CD4-positive, alpha-beta T cell treated with Interleukin-4 for 4 hours (primary cell): ENCODE results near the gene MYCN.
"Not testable (repeated sequence)": the region's sequence is repeated elsewhere in the genome, so short reads cannot be mapped to it uniquely, and the experiment has no call there.

Experiments
- DNase-seq: peaks from one replicate; pipeline ENCODE4 v3.0.0-alpha.2; 2020

MYCN gene

GRCh38 chr2:15945909-15946705 is 5.8 kb downstream of the MYCN start:
- DNase-seq: no peak

GRCh38 chr2:15946983-15947382 is 6.6 kb downstream of the MYCN start:
- DNase-seq: no peak

- DNase-seq: no peak
These were observed 7.1 kb downstream of the MYCN start for GRCh38 chr2:15947431-15947830.

GRCh38 chr2:15948704-15948957 is 8.3 kb downstream of the MYCN start:
- no peak for DNase-seq

GRCh38 chr2:15949126-15949525 is 8.8 kb downstream of the MYCN start:
- no peak for DNase-seq

- no peak for DNase-seq
These were observed 9.2 kb downstream of the MYCN start for GRCh38 chr2:15949551-15949950.

- no peak for DNase-seq
These were observed 10.0 kb downstream of the MYCN start for GRCh38 chr2:15950088-15950952.

- not testable (repeated sequence) for DNase-seq
These were observed 11.6 kb downstream of the MYCN start for GRCh38 chr2:15951936-15952335.

GRCh38 chr2:15952451-15953146 is 12.2 kb downstream of the MYCN start:
- DNase-seq: no peak

GRCh38 chr2:15953147-15953630 is 12.8 kb downstream of the MYCN start:
- no peak for DNase-seq

- DNase-seq: no peak
These were observed 13.7 kb downstream of the MYCN start for GRCh38 chr2:15953891-15954680.

- no peak for DNase-seq
These were observed 14.4 kb downstream of the MYCN start for GRCh38 chr2:15954761-15955160.

- DNase-seq: no peak
These were observed 15.1 kb downstream of the MYCN start for GRCh38 chr2:15955232-15955988.

GRCh38 chr2:15956230-15956629 is 15.9 kb downstream of the MYCN start:
- DNase-seq: no peak

- DNase-seq: no peak
These were observed 16.7 kb downstream of the MYCN start for GRCh38 chr2:15956751-15957736.

GRCh38 chr2:15957881-15958713 is 17.7 kb downstream of the MYCN start:
- DNase-seq: no peak

- DNase-seq: no peak
These were observed 19.2 kb downstream of the MYCN start for GRCh38 chr2:15959331-15960153.

- DNase-seq: not testable (repeated sequence)
These were observed 19.8 kb downstream of the MYCN start for GRCh38 chr2:15960154-15960520.
